ENCODE measurements around the gene ORAI3. TPM values are rescaled to one million over a fixed set of nuclear protein-coding genes. Genes with fewer than 3 reads are reported as not detected.
A peak's percentile ranks its signal among the peaks of the same experiment; 100 is the strongest.

Gene ORAI3
- total RNA-seq, 1 donor from 2014 or later = 39.0 TPM

DNA sequence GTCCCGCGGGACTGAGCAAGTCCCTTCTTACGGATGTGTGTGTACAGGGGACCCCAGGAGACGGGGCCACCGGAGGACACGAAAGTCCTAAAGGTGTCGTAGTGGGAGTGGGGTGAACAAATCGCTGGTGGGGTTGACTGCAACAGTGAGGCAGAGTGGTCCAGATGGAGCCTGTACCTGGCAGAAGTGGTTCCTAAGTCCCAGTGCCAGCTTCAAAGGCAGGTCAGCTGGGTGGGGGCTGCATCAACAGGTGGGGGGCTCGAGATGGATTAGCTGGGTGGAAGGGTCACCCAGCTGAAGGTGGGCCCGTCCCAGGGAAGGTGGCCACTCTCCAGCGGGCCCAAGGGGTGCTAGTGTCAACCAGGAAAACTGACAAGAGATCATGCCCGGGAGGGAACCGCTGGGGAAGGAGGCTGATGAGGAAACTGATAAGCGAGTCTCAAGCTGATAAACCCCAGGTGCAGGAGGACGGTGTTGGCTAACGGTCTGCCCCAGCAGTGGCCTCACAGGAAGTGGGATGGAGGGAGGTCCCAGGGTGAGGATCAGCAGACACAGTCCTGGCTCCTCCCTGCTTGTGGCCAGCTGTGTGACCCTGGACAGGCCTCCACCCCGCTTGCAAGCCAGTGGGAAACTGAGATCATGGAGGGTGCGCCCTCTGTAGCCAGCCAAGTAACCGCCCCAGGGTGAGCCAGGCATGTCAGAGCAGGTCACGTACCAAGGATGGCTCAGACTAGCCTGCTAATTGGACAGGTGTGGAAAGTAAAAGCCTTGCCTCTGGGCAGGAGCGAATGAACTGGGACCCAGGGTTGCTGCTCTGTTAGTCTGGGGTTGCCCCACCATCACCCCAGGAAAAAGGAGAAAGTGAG, 1.0 kb downstream of the ORAI3 start:
- H3K27ac ChIP-seq = peak overlapping the region; percentile 90 to 93
- H3K36me3 ChIP-seq = peaks cover 3% of the 10 kb centered on the region in 2 donors
- DNase-seq (ENCODE audit: low spot score in 2 of 2) = peak; percentile 66 to 91
- H3K4me3 ChIP-seq = peak overlapping the region; percentile 81 to 92
- no peaks in the 10 kb centered on the region for H3K27me3 ChIP-seq
- TF ChIP-seq, protein P1, sequence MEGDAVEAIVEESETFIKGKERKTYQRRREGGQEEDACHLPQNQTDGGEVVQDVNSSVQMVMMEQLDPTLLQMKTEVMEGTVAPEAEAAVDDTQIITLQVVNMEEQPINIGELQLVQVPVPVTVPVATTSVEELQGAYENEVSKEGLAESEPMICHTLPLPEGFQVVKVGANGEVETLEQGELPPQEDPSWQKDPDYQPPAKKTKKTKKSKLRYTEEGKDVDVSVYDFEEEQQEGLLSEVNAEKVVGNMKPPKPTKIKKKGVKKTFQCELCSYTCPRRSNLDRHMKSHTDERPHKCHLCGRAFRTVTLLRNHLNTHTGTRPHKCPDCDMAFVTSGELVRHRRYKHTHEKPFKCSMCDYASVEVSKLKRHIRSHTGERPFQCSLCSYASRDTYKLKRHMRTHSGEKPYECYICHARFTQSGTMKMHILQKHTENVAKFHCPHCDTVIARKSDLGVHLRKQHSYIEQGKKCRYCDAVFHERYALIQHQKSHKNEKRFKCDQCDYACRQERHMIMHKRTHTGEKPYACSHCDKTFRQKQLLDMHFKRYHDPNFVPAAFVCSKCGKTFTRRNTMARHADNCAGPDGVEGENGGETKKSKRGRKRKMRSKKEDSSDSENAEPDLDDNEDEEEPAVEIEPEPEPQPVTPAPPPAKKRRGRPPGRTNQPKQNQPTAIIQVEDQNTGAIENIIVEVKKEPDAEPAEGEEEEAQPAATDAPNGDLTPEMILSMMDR (IDR thresholded peaks at IDR 0.05) = no peak
- H3K4me1 ChIP-seq = peaks cover 11 to 33% of the 10 kb centered on the region in 2 donors
- H3K9me3 ChIP-seq = no peaks in the 10 kb centered on the region
- intact Hi-C loops (cut with DNase I) = loop anchor here (2.0 kb wide), 1 partner anchor 27 kb away; the partner anchor contains the start of gene FBXL19

DNA sequence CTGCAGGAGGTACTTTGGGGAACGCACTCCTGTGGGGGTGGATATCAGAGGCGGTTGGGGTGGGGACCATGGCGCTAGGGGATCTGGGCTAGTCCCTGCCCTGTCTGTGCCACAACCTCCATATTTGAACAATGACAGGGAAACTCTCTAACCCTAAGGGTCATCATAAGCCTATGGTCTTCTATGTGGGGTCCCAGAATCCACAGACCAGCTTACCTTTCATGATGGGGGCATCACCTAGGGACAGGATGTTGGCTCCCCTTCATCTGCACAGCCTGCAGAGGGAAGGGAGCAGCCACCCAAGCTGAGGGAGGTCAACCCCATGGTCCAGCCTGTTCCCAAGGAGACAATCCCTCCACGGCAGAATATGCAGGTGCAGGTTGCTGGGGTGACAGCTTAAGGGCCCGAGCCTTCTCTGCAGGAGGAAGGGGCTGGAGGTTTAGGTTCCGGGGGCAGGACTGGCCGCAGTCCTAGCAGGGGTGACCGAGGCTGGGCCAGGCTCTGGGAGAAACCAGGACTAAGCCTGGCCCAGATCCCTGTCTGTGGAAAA, 1.7 kb downstream of the ORAI3 start:
- H3K27ac ChIP-seq = peak overlapping the region; percentile 90 to 93
- no peak for DNase-seq (ENCODE audit: low spot score in 2 of 2)
- TF ChIP-seq, protein P1 (IDR thresholded peaks at IDR 0.05) = no peak
- peaks cover 11 to 33% of the 10 kb centered on the region in 2 donors for H3K4me1 ChIP-seq
- intact Hi-C loops (cut with DNase I) = no loop called here
- no peaks in the 10 kb centered on the region for H3K27me3 ChIP-seq
- H3K9me3 ChIP-seq = no peaks in the 10 kb centered on the region
- peaks cover 0 to 3% of the 10 kb centered on the region in 2 donors for H3K36me3 ChIP-seq
- peak overlapping the region; percentile 81 to 92 for H3K4me3 ChIP-seq

DNA sequence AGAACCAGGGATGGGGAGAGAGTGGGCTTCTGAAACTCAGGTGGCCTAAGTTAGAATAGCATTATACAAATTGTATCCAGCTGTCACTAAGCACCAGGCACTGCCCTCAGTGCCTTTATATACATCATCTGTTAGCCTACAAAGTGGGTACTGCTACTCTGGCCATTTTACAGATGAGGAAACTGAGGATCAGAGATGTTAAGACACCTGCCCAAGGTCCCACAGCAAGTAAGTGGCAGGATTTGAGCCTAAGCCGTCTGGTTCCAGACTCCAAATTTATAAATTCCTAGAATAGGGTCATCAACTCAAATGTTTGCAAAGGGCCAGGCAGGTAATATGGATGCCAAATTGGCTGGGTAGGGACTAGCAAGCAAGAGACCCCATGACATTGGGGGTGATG, 2.3 kb downstream of the ORAI3 start:
- TF ChIP-seq, protein P1 (IDR thresholded peaks at IDR 0.05) = no peak
- H3K27ac ChIP-seq = peak overlapping the region; percentile 90 to 93
- H3K4me1 ChIP-seq = peaks cover 11 to 33% of the 10 kb centered on the region in 2 donors
- H3K4me3 ChIP-seq = no peak overlapping the region
- intact Hi-C loops (cut with DNase I) = no loop called here
- no peaks in the 10 kb centered on the region for H3K9me3 ChIP-seq
- H3K27me3 ChIP-seq = no peaks in the 10 kb centered on the region
- H3K36me3 ChIP-seq = peaks cover 0 to 3% of the 10 kb centered on the region in 2 donors
- DNase-seq (ENCODE audit: low spot score in 2 of 2) = no peak

DNA sequence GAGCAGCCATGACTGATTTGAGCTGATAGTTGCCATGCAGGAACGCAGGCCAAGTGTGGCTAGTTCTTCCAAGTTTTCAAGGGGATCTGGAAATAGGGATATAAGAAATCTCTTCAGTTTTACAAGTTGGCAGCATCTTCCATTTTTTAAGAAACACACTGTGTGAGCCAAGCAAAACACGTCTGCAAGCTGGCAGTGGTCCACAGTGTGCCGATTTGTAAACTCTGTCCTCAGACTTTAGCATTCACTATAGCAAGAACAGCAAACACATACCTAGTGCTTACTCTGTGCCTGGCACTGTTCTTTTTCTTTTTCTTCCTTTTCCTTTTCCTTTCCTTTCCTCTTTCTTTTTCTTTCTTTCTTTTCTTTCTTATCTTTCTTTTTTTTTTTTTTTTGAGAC, 2.9 kb downstream of the ORAI3 start:
- Histone ChIP-seq H3K4me3 (no peak overlapping the region), H3K27me3 (no peaks in the 10 kb centered on the region), H3K4me1 (peaks cover 11 to 35% of the 10 kb centered on the region in 2 donors), H3K36me3 (peaks cover 0 to 3% of the 10 kb centered on the region in 2 donors), H3K9me3 (no peaks in the 10 kb centered on the region), H3K27ac (peak overlapping the region; percentile 90 to 93)
- TF ChIP-seq, protein P1 (IDR thresholded peaks at IDR 0.05) = no peak
- peak in 1 of 2 donors; percentile 91 for DNase-seq (ENCODE audit: low spot score in 2 of 2)
- intact Hi-C loops (cut with DNase I) = no loop called here

DNA sequence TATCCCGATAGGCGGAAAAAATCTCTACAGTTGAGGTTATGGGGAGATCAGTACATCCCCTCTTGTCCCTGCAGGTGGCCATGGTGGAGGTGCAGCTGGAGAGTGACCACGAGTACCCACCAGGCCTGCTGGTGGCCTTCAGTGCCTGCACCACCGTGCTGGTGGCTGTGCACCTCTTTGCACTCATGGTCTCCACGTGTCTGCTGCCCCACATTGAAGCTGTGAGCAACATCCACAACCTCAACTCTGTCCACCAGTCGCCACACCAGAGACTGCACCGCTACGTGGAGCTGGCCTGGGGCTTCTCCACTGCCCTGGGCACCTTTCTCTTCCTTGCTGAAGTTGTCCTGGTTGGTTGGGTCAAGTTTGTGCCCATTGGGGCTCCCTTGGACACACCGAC, 4.2 kb downstream of the ORAI3 start:
- TF ChIP-seq, protein P1 (IDR thresholded peaks at IDR 0.05) = no peak
- intact Hi-C loops (cut with DNase I) = no loop called here
- peaks cover 11 to 33% of the 10 kb centered on the region in 2 donors for H3K4me1 ChIP-seq

More for the DNA sequence above, 4.2 kb downstream of the ORAI3 start:
- no peak overlapping the region for H3K4me3 ChIP-seq
- peak overlapping the region; percentile 17 to 93 for H3K27ac ChIP-seq
- H3K36me3 ChIP-seq = no peaks in the 10 kb centered on the region
- no peaks in the 10 kb centered on the region for H3K27me3 ChIP-seq
- H3K9me3 ChIP-seq = no peaks in the 10 kb centered on the region
- no peak for DNase-seq (ENCODE audit: low spot score in 2 of 2)

Measured in ascending aorta (tissue), 2 donors.